Kidney (tissue), 14 donors: ENCODE measurements around the gene PRRX1. TPM values are rescaled to one million over a fixed set of nuclear protein-coding genes. Genes with fewer than 3 reads are reported as not detected.

ENCODE experiments used
- DNase-seq, 5 donors: peaks; one replicate each; pipeline ENCODE4 v3.0.0-alpha.2; 2013 to 2020
- FAIRE-seq: peaks from 2 replicates; lab custom pipeline; 2012; peaks lifted over from hg19 to GRCh38; lab: Jason Lieb, UNC
- H3K27ac ChIP-seq, 2 donors: one replicate each; pipeline ENCODE4 v1.7.0; 2013; ENCODE audit warnings: low read depth in 2 of 2, low read length in 2 of 2, inconsistent platforms in 1 of 2
- H3K27me3 ChIP-seq: one replicate; pipeline ENCODE4 v1.7.1; 2013; ENCODE audit warnings: low read length, inconsistent platforms; ENCODE audit not compliant: control insufficient read depth, insufficient read depth
- H3K36me3 ChIP-seq, 3 donors: one replicate each; pipeline versions ENCODE4 v1.7.0 to v1.7.1; 2013; ENCODE audit warnings: low read length in 3 of 3, control low read depth in 1 of 3, inconsistent platforms in 1 of 3; ENCODE audit not compliant: insufficient read depth in 3 of 3, control insufficient read depth in 2 of 3
- H3K4me1 ChIP-seq, 3 donors: one replicate each; pipeline versions ENCODE4 v1.7.0 to v1.7.1; 2013; ENCODE audit warnings: low read length in 3 of 3, inconsistent platforms in 1 of 3, low read depth in 1 of 3; ENCODE audit not compliant: control insufficient read depth in 2 of 3, insufficient read depth in 2 of 3
- H3K4me3 ChIP-seq, 3 donors: one replicate each; pipeline versions ENCODE4 v1.7.0 to v1.8.1; 2013; ENCODE audit warnings: low read length in 3 of 3, control low read depth in 1 of 3, inconsistent platforms in 1 of 3
- H3K9ac ChIP-seq, 3 donors: one replicate each; pipeline versions ENCODE4 v1.7.0 to v1.7.1; 2013; ENCODE audit warnings: low read length in 3 of 3, control low read depth in 1 of 3, inconsistent platforms in 1 of 3
- H3K9me3 ChIP-seq, 3 donors: one replicate each; pipeline versions ENCODE4 v1.7.0 to v1.7.1; 2013; ENCODE audit warnings: low read length in 3 of 3, control low read depth in 1 of 3, inconsistent platforms in 1 of 3; ENCODE audit not compliant: control insufficient read depth in 2 of 3, insufficient read depth in 1 of 3
- CTCF ChIP-seq: IDR thresholded peaks from 3 replicates; pipeline ENCODE4 v1.5.1; 2012; ENCODE audit warnings: mild to moderate bottlenecking, moderate library complexity, borderline replicate concordance; ENCODE audit not compliant: insufficient read depth; ENCODE audit errors: extremely low read depth
- intact Hi-C: fragments of 100-400 bp; cut with DNase I; formaldehyde crosslinking; loops from one replicate; pipeline ENCODE4 v1.11.1; 2022
- polyA plus RNA-seq: library from polyadenylated mRNA; stranded (reverse); fragments of 350-450 nt; fragmentation: Illumina TruSeq; extraction: RNeasy Lipid Tissue Mini Kit (QIAGEN cat#74804); gene quantifications from one replicate; pipeline ENCODE4 v1.2.3, GENCODE V29; 2014; ENCODE audit warnings: low read depth, low replicate concordance; ENCODE audit not compliant: insufficient read depth
- total RNA-seq: library from RNA; stranded (reverse); fragmentation: NEBNext Ultra II Directional; extraction: Animal tissue kit (Norgen Biotek cat#: 25700); gene quantifications from one replicate; pipeline ENCODE4 v1.2.1, GENCODE V29; 2021
- donor health status: control.
- donor health status: control.
- donor health status: control.
- donor health status: control.
- donor health status: control.
- donor health status: DM: yes; HTN: yes; CAD: no.
- donor health status: Normal renal cell carcinoma (clear cell type).

PRRX1 gene
- total and polyA plus RNA-seq, 2 donors from 2014 or later = 0.67 to 8.1 TPM

GRCh38 chr1:170765712-170766330, 101.9 kb downstream of the PRRX1 start:
- H3K4me1 ChIP-seq = no peaks in the 10 kb centered on the region
- DNase-seq (peak in 1 of 5 donors; percentile 52), FAIRE-seq (no peak)
- H3K36me3 ChIP-seq = no peaks in the 10 kb centered on the region
- no peaks in the 10 kb centered on the region for H3K27me3 ChIP-seq
- no peak overlapping the region for H3K27ac ChIP-seq
- intact Hi-C loops = no loop called here
- peak; percentile 20 for TF ChIP-seq CTCF
- H3K9ac ChIP-seq = no peak overlapping the region
- H3K4me3 ChIP-seq = no peak overlapping the region
- H3K9me3 ChIP-seq = no peaks in the 10 kb centered on the region

- no peak for TF ChIP-seq CTCF
- intact Hi-C loops = no loop called here
- FAIRE-seq = no peak
These were observed 105.0 kb downstream of the PRRX1 start for GRCh38 chr1:170768929-170769328.

GRCh38 chr1:170769691-170770090, 105.8 kb downstream of the PRRX1 start:
- Histone ChIP-seq H3K27ac (no peak overlapping the region), H3K36me3 (no peaks in the 10 kb centered on the region), H3K4me1 (no peaks in the 10 kb centered on the region), H3K27me3 (no peaks in the 10 kb centered on the region), H3K9ac (no peak overlapping the region), H3K4me3 (no peak overlapping the region), H3K9me3 (no peaks in the 10 kb centered on the region)
- TF ChIP-seq CTCF = no peak
- intact Hi-C loops = no loop called here
- FAIRE-seq = no peak
- DNase-seq = no peak

More at GRCh38 chr1:170768929-170769328, 105.0 kb downstream of the PRRX1 start:
- Histone ChIP-seq H3K4me3 (no peak overlapping the region), H3K36me3 (no peaks in the 10 kb centered on the region), H3K4me1 (no peaks in the 10 kb centered on the region), H3K9ac (no peak overlapping the region), H3K27ac (no peak overlapping the region), H3K9me3 (no peaks in the 10 kb centered on the region), H3K27me3 (no peaks in the 10 kb centered on the region)
- DNase-seq = peak in 1 of 5 donors; percentile 14

- TF ChIP-seq CTCF = no peak
- no peak for DNase-seq
- intact Hi-C loops = no loop called here
These were observed 106.3 kb downstream of the PRRX1 start for GRCh38 chr1:170770254-170770653.

More at GRCh38 chr1:170770254-170770653, 106.3 kb downstream of the PRRX1 start:
- Histone ChIP-seq H3K27me3 (no peaks in the 10 kb centered on the region), H3K9me3 (no peaks in the 10 kb centered on the region), H3K4me1 (no peaks in the 10 kb centered on the region), H3K4me3 (no peak overlapping the region), H3K9ac (no peak overlapping the region), H3K27ac (no peak overlapping the region), H3K36me3 (no peaks in the 10 kb centered on the region)
- no peak for FAIRE-seq
